Fibroblast of pulmonary artery (primary cell): ENCODE results near the gene AKAP13.

ENCODE experiments used
- DNase-seq: peaks from one replicate; pipeline ENCODE4 v3.0.0-alpha.2; 2010; ENCODE audit warnings: low read depth
- H3K4me3 ChIP-seq: replicated peaks from 2 replicates; pipeline ENCODE4 v1.5.1; 2011; ENCODE audit warnings: low read depth, mild to moderate bottlenecking, control low read depth, low read length, moderate library complexity
- CTCF ChIP-seq: IDR thresholded peaks from 2 replicates; pipeline ENCODE4 v1.5.1; 2011; ENCODE audit warnings: mild to moderate bottlenecking, control low read depth, low read length, inconsistent platforms; ENCODE audit errors: missing control alignments

AKAP13 gene

GRCh38 chr15:85362436-85363081, 17.8 kb upstream of the AKAP13 start:
- no peak for TF ChIP-seq CTCF
- no peak overlapping the region for H3K4me3 ChIP-seq
- DNase-seq, result no peak

GRCh38 chr15:85365980-85366379, 14.4 kb upstream of the AKAP13 start:
- DNase-seq, result no peak
- no peak for TF ChIP-seq CTCF
- H3K4me3 ChIP-seq, result no peak overlapping the region

DNA sequence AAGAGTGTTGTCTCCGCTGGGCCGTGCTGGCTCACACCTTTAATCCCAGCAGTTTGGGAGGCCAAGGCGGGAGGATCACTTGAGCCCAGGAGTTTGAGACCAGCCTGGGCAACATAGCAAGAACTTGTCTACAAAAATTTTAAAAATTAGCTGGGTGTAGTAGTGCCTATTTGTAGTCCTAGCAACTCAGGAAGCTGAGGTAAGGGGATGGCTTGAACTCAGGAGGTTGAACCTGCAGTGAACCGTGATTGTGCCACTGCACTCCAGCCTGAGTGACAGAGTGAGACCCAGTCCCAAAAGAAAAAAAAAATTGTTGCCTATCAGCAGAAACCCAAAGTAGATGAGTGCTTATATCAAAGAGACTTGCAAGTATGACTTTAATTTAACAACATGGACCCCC, 12.7 kb upstream of the AKAP13 start:
- no peak overlapping the region for H3K4me3 ChIP-seq
- no peak for DNase-seq
- TF ChIP-seq CTCF, result no peak

DNA sequence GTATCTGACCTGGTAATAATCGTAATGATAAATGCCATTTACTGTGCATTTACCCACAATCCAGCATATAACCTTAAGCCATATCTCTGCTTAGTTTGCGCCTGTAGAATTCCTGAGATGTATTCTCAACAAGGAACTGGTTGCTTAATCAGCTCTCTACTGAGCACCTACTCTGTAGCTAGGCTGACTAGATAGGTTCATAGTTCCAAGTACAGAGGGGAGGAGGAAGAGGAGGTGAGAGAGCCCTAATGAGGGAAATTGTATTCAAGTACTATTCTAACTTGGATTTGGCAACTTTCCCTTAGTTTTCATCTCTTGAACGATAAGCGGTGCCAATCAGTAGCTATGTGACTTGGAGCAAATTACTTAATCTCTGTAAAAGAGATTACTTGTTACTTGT, 5.6 kb upstream of the AKAP13 start:
- no peak for DNase-seq
- no peak overlapping the region for H3K4me3 ChIP-seq
- TF ChIP-seq CTCF, result no peak

DNA sequence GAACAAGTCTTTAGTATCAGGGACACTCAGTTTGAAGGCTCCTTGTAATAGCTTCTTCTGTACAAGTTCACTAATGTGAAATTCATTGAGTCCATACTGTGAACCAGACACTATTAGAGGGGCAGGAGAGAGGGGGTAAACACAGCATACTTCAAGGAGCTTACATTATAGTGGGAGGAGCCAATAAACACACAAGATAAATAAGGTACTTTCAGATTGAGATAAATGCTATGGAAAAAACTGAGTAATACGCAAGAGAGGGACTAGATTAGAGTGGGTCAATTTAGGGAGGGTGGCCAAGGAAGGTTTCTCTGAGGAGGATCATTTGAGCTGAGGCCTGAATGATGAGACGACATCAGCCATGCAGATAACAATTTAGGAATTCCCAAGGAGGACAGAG, 3.1 kb upstream of the AKAP13 start:
- DNase-seq, result no peak
- TF ChIP-seq CTCF, result no peak

DNA sequence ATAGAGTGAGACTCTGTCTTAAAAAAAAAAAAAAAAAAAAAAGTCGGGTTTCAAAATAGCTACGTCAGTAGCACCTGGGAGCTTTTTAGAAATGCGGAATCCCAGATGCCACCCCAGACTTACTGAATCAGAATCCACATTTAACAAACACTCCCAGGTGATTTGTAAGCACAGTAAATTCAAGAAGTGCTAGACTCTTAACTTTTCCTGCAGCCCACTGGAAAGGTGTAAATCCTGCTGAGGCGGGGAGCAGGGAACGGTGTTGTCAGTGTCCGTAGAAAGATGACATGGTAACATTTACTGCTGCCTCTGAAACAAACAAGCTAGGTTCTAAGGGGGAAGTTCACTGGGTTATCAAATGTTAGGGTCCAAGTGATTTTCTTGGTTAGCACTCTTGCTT, 2.4 kb upstream of the AKAP13 start:
- H3K4me3 ChIP-seq, result no peak overlapping the region
- no peak for DNase-seq
- TF ChIP-seq CTCF, result no peak

More for the DNA sequence above, 3.1 kb upstream of the AKAP13 start:
- no peak overlapping the region for H3K4me3 ChIP-seq
